C4-2B (cell line): ENCODE results near the gene PRCD.
"Not testable (repeated sequence)": the region's sequence is repeated elsewhere in the genome, so short reads cannot be mapped to it uniquely, and the experiment has no call there.

Experiments
- H3K27ac ChIP-seq: fragments of 450-650 bp; 2 replicates; pipeline ENCODE4 v1.5.1; 2017
- ZFX ChIP-seq: fragments of 450-650 bp; IDR thresholded peaks from 2 replicates; pipeline ENCODE4 v1.6.1; 2017
- TF ChIP-seq, protein P1 (sequence below): fragments of 450-650 bp; conservative IDR thresholded peaks from 2 replicates; pipeline ENCODE4 v1.5.1; 2017; ENCODE audit warnings: mild to moderate bottlenecking

The PRCD gene

DNA sequence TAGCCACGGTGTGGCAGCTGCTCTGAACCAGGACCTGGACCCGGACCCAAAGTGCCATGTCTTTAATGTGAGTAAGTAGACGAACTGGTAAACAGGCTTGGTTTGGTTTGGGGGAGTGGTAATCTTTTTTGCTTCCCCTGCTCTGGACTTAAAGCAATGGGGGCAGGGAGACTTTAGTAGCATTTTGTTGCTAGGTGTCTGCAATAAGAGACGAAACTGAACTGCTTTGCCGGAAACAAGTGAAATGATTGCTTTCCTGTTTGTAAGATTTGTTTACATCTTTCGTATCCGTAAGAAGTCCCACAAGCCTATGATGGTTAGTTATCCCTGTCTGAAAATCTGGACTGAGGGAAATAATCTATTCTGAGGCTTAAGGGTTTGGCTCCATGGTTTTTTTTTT lies 21.5 kb downstream of the PRCD start:
- no peak overlapping the region; the same call in 1 of the 2 replicates for H3K27ac ChIP-seq
- TF ChIP-seq ZFX: no peak
- TF ChIP-seq, protein P1, sequence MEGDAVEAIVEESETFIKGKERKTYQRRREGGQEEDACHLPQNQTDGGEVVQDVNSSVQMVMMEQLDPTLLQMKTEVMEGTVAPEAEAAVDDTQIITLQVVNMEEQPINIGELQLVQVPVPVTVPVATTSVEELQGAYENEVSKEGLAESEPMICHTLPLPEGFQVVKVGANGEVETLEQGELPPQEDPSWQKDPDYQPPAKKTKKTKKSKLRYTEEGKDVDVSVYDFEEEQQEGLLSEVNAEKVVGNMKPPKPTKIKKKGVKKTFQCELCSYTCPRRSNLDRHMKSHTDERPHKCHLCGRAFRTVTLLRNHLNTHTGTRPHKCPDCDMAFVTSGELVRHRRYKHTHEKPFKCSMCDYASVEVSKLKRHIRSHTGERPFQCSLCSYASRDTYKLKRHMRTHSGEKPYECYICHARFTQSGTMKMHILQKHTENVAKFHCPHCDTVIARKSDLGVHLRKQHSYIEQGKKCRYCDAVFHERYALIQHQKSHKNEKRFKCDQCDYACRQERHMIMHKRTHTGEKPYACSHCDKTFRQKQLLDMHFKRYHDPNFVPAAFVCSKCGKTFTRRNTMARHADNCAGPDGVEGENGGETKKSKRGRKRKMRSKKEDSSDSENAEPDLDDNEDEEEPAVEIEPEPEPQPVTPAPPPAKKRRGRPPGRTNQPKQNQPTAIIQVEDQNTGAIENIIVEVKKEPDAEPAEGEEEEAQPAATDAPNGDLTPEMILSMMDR: no peak

DNA sequence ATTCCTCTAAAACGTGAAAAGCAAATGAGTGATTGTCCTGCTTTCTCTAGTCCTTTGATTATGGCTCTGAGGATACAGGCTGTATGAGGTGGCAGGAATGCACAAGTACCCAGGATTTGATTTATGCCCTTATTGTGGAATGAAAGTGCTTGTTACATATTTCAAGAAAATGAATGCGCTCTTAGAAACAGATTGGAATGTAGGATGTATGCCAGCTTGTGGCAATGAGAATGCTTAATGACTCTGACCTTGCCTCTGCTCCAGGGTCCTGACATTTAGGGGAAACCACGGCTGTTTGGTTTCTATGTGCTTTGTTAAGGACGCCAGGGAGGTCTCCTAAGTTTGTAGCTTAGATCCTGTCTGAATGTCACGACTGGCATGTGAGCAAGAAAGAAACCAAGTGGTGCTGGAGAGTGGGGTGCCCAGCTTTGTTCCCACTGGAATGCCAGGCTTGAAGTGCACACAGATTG lies 22.0 kb downstream of the PRCD start:
- no peak overlapping the region for H3K27ac ChIP-seq

DNA sequence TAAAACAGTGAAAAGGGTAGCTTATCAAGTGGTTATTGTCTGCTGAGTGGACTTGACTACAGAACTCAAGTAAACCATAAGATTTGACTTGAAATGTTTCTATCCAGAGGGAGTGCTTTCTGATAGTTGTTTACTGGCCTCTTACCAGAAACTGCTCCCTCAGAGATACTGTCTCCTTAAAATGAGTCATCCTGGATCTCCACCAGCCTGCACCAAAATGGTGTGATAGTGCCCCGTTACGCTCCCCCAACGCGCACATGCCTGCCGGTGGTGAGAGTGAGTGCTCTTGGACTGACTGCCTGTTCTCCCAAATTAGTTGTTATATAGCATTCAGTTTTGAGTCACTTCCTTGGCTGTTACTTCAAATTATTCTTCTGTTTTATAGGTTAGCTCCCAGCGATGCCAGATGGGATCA lies 22.9 kb downstream of the PRCD start:
- no peak for TF ChIP-seq ZFX
- TF ChIP-seq, protein P1: no peak
- H3K27ac ChIP-seq: no peak overlapping the region

More for the DNA sequence above, 22.0 kb downstream of the PRCD start:
- TF ChIP-seq, protein P1: no peak
- no peak for TF ChIP-seq ZFX

DNA sequence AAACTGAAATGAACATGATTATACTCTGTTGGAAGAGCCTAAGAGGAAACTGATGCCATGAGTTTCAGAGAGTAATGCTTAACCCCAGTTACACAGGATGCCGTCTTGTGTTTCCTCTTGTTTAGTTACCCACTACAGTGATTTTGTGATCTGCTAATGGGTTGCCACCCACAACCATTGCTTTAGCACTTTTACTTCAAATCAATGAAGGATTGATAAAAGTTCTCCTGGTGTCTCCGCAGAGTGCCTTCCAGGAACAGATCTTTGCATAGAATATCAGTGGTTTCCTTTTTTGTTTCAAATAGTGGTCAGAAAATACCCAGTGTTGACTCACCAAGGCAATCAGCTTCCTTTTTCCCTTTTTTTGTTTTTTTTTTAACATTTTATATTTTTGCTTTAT lies 23.5 kb downstream of the PRCD start:
- not testable (repeated sequence) for H3K27ac ChIP-seq

DNA sequence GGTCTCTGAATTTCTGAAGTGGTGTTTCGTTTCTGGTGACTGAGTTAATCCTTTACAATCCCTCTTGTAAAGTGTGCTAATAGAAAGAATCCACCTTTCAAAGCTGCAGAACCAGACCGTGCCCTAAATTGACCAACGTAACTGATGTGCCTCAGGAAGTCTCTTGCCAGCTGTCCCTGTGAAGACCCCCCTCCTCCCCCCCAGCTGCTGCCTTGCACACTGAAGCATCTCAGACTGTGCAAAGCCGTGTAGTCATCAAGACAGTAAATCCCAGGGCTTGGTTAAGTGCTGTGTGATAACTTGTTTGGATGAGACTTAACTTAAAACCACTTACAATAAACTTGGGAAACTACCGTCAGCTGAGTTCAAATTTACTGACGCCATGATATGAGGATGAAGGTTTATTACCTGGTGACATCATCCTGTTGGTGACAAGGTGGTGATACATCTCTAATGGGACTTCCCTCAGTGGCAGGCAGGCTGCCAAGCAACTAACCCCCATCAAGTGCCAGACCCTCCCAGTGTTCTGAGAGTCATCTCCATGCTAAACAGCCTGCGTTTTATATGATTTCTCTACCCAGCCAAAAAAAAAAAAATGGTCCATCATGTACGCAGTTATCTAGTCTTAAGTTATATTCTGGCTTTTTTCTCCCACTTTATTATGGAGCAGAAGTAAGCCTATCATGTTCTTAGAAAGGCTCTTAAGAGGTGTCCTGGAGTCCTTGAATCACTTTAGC lies 25.3 kb downstream of the PRCD start:
- not testable (repeated sequence) for H3K27ac ChIP-seq

DNA sequence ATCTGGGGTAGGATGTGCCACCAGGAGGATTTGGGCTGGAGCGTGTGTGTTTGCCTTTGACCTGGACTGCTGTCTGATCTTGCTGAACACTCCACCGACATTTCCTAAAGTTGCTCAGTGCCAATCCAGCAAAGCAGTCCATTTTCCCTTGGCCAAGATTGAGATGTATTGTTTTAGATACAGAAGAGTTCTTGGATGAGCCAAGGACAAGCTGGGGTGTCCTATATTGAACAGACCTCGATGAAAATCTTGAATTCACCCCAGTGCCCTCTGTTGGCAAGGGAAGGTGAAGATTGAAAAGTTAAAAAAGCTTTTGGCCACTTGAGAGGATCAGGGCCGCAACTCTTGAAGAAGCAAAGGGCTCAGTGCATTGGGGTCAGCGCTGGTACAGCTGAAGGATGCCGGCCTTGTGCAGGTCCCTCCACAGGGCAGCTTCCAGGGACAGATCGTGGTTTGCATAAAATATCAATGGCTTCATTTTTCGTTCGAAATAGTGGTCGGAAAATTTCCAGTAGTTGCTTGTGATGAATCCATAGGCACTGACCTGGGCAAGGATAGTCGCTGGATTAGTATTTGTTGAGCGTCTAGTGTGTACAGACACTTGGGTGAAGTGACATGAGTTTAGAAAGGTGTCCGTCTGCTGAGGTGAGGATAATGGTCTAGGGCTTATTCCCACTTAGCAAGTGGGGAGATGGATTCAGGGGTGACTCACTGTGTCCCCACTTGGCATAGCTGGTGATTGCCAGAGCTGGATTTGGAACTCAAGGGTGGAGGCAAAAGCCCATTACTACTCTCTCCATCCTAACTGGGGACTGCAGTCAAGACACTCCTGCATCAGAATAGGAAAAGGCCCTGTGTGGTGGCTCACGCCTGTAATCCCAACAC lies 26.1 kb downstream of the PRCD start:
- TF ChIP-seq ZFX: no peak
- TF ChIP-seq, protein P1: no peak
- no peak overlapping the region for H3K27ac ChIP-seq

DNA sequence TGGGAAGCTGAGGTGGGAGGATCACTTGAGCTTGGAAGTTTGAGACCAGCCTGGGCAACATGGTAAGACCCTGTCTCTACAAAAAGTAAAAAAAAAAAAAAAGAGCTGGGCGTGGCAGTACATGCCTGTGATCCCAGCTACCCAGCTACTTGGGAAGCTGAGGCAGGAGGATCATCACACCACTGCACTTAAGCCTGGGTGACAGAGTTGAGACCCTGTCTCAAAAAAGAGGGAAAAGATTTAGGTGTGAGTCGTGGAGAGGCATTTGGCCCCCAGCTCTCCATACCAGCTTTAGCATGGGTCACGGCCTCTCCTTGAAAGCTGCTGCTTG lies 26.7 kb downstream of the PRCD start:
- H3K27ac ChIP-seq: no peak overlapping the region
- TF ChIP-seq ZFX: no peak
- TF ChIP-seq, protein P1: no peak

DNA sequence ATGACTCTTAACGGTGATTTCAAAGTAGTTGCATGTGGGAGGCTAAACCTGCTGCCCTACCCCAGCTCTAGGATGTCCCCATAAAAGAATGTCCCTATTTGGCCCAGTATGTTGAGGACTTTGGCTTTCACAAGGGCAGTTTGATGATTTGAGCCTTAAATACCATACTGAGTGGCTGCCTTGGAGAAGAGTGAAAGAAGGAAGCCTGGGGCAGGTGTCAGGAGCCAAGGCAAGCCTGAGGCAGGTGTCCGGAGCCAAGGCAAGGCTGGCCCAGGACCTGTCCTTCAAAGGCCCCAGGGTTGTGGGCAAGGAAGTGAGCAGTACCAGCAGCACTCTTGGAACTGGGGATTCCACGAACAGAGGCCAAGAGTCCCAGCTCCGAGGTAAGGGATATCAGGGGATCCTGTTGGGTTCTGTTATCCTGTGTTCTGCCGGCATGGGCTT lies 27.2 kb downstream of the PRCD start:
- TF ChIP-seq ZFX: no peak
- TF ChIP-seq, protein P1: no peak
- H3K27ac ChIP-seq: no peak overlapping the region
